ENCODE results near the gene BABAM2. TPM values are rescaled to one million over a fixed set of nuclear protein-coding genes. Genes with fewer than 3 reads are reported as not detected.

BABAM2 gene
- total and polyA plus RNA-seq, 2 experiments from 2014 or later, result 17.8 to 21.5 TPM

DNA sequence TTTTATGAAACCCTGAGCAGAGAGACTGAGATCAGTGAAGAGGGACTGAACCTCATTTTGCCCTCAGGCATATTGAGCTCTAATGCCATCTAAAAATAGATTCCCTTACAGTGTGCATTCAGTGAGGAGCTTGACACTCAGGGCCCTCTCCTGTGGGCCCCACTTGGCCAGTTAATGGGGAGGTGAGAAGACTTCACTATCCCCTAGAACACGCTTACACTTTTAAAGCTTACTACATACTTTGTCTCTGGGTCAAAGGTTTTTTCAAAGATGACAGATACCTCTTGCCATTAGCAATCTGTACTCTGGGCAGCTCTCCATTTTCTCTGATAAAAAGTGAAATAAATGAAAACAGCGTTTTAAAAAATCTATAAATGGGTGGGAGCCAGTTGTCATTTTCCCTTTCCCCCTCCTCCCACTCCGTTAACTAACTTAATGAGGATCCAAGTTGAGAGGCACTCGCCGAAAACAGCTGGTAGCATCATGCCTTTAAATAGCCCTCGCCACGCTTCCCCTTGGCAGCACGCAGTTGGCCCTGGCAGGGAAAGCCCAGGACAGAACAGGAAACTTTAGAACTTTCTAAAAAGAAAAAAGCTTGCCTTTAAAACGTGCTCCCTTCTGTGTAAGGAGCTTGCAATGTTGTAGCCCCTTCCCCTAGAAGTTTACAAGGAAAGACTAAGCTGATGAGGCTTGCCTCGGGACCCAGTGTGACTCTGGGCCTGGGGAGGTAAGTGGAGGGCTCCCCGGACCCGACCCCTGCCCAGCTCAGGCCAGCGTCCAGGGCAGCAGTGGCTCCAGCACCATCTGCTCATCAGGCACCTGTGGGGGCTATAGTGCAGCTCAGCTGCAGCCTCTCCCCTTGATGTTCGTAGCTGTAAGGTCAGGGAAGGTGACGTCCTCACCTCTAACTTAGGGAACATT, 443.3 kb downstream of the BABAM2 start (continued):
- no peak for TF ChIP-seq CTCF (conservative IDR thresholded peaks at IDR 0.05; ENCODE audit: low read depth in 2 of 2)
- no peak for TF ChIP-seq EZH2phosphoT487 (IDR thresholded peaks at IDR 0.05; ENCODE audit: unreplicated experiment)
- TF ChIP-seq ZNF114 (CRISPR knock-in tag; IDR thresholded peaks at IDR 0.05), result no peak
- TF ChIP-seq CREB1 (CRISPR knock-in tag; IDR thresholded peaks at IDR 0.05; ENCODE audit: low read depth), result no peak

DNA sequence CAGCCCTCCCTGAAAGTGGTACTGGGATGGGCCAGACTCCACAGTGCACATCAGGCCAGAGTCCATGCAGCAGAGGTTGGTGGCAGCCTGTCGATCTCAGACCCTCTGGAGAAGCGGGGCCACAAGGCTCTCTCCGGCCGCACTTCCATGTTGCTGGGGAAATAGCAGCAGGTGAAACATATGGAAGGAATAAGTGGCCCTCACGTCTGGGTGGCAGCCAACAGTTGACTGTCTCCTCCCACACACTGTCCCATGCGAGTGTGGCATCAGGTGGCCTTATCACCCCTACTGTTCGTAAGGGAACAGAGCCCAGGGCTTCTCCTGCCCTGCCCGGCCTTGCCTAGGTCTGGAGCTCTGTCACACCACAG, 444.0 kb downstream of the BABAM2 start:
- Mint-ChIP-seq H3K4me1 (peaks cover 11% of the 10 kb centered on the region), H3K36me3 (ENCODE audit: low read depth) (no peaks in the 10 kb centered on the region)
- TF ChIP-seq EZH2 (IDR thresholded peaks at IDR 0.05; ENCODE audit: low read depth, unreplicated experiment), result no peak
- no peak for TF ChIP-seq EZH2phosphoT487 (IDR thresholded peaks at IDR 0.05; ENCODE audit: unreplicated experiment)
- TF ChIP-seq, protein P1, sequence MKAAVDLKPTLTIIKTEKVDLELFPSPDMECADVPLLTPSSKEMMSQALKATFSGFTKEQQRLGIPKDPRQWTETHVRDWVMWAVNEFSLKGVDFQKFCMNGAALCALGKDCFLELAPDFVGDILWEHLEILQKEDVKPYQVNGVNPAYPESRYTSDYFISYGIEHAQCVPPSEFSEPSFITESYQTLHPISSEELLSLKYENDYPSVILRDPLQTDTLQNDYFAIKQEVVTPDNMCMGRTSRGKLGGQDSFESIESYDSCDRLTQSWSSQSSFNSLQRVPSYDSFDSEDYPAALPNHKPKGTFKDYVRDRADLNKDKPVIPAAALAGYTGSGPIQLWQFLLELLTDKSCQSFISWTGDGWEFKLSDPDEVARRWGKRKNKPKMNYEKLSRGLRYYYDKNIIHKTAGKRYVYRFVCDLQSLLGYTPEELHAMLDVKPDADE (IDR thresholded peaks at IDR 0.05), result no peak
- no peak for TF ChIP-seq JUNB (IDR thresholded peaks at IDR 0.05; ENCODE audit: unreplicated experiment)
- no peak for TF ChIP-seq ZNF114 (CRISPR knock-in tag; IDR thresholded peaks at IDR 0.05)
- no peak for TF ChIP-seq REST (IDR thresholded peaks at IDR 0.05; ENCODE audit: unreplicated experiment)
- no peak for TF ChIP-seq POLR2AphosphoS5 (IDR thresholded peaks at IDR 0.05; ENCODE audit: low read depth)
- TF ChIP-seq ZNF462 (CRISPR knock-in tag; IDR thresholded peaks at IDR 0.05), result no peak
- TF ChIP-seq ZNF331 (CRISPR knock-in tag; IDR thresholded peaks at IDR 0.05; ENCODE audit: low read depth), result no peak
- TF ChIP-seq NANOG (IDR thresholded peaks at IDR 0.05; ENCODE audit: borderline replicate concordance), result no peak

More for the DNA sequence above, 444.0 kb downstream of the BABAM2 start:
- Histone ChIP-seq H3K4me3 (no peak overlapping the region), H3K4me2 (no peak overlapping the region), H4K20me1 (replicated peaks; ENCODE audit: insufficient read depth) (no peaks in the 10 kb centered on the region), H2AFZ (no peak overlapping the region), H3K79me2 (replicated peaks; ENCODE audit: insufficient read depth) (no peaks in the 10 kb centered on the region), H3K36me3 (ENCODE audit: insufficient read depth) (no peaks in the 10 kb centered on the region), H3F3A (replicated peaks; ENCODE audit: low read depth) (no peaks in the 10 kb centered on the region), H3K9me2 (ENCODE audit: insufficient read depth) (no peaks in the 10 kb centered on the region), H3K27ac (ENCODE audit: low read depth) (no peak overlapping the region), H3K27me3 (ENCODE audit: insufficient read depth) (no peaks in the 10 kb centered on the region), H3K4me1 (ENCODE audit: insufficient read depth) (no peaks in the 10 kb centered on the region)
- ATAC-seq, result no peak
- Mint-ChIP-seq H3K9me3 (no peaks in the 10 kb centered on the region; the same call in 2 of the 3 replicates), H3K4me3 (no peak overlapping the region), H3K27ac (no peak overlapping the region), H3K27me3 (ENCODE audit: insufficient read depth, low read depth, poor library complexity) (peaks cover 9% of the 10 kb centered on the region)
- DNase-seq (ENCODE audit: low spot score), result no peak
